NCI-H2196 (cell line): ENCODE results near the gene MYL3.
"Not testable (repeated sequence)": the region's sequence is repeated elsewhere in the genome, so short reads cannot be mapped to it uniquely, and the experiment has no call there.

Source experiments
- DNase-seq: peaks from one replicate; lab custom pipeline; 2025; ENCODE audit not compliant: unreplicated experiment; lab: John Stamatoyannopoulos, UW

MYL3 gene

DNA sequence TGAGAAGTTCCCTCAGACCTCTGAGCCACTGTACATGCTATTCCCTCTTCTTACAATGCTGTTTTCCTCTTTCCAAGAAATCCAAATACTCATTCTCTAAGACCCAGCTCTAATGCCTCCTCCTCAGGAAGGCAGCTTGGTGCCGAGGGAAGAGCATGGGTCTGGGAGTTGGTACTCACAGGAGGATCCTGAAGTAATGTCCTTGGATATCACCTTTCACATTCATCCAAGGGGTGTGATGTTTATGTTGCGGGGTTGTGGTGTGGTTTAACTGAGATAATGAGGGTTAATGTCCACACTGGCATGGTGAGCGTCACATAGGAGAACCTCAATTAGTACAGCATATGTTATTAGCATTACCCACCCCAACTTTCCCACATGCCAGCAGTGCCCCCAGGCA lies 31.9 kb downstream of the MYL3 start:
- DNase-seq: no peak

DNA sequence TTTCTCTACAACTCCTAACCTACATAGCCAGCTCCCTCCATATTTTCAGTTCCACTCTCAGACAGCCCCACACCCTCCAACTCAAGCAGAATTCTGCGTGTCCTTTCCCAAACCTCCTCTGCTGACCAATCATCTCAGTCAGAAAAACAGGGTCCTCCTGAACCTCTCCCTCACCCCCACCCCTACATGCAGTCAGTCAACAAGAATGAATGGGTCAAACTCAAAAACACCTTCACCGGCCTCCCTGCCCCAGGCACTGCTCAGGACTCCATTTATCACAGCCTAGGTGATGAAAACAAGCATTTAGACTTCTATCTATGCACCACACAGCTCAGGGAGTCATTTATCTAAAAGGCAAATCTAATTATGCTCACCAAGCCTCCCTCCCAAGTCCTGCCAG lies 32.4 kb downstream of the MYL3 start:
- no peak for DNase-seq

DNA sequence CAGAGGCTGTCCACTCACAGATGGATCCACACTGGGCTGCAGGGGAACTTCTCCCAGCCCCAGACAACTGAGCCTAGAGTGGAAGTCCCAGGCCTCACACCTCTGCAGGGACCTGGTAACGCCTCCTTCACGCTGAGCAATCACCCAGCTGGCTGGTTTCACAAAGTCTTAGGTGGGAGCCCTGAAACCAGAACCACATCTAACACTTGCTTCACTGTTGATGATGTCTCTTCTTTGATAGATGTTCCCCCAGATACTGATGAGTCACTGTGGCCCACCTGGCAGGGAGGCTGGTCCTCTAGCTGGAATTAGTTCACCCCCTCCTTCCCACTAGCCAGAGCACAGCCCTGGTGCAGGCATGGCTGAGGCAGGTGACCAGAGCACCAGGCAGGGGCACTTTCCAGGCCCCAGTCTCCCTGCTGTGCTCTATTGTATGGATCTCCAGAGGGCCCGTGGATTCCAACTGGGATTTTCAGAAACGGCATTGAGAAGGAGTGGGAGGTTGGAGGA lies 33.5 kb downstream of the MYL3 start:
- no peak for DNase-seq

DNA sequence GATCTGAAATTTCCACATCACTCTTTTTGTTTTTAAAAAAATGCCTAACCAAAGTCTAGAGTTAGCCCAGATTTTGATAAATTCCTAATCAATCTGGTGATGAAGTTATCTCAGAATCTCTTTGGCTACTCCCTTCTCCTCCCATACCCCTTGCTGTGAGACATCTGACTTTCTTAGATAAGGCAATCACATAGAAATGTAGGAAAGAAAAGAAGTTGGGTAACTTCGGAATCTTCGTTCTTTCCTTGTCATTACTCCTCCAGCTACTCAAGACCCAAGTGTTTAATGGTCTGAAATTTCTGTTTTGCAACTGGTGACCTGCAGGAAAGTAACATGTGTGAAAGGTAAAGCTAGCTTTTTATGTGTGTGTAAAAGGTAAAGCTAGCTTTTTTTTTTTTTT lies 37.8 kb downstream of the MYL3 start:
- no peak for DNase-seq

DNA sequence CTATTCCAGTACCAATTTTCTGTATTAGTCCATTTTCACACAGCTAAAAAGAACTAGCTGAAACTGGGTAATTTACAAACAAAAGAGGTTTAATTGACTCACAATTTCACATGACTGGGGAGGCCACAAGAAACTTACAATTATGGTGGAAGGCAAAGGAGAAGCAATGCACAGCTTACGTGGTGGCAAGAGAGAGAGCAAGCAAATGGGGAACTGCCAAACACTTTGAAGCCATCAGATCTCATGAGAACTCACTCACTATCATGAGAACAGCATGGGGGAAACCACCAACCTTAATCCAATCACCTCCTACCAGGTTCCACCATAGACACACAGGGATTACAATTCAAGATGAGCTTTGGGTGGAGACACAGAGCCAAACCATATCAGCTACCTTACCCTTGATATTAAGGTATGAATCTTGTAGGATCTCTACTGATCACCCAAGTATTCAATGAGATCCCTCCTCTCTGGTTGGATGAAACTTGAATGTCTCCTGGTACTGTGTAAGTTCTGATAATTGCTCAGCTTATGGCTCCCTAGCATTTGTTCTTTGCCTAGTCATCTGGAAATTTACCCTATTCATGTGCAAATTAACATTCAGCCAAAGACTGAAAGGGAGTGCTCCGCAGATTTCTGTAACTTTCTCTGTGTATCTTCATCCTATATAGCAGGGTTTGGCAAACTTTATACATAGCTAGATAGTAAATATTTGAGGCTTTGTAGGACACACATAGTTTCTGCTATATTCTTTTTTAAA lies 38.9 kb downstream of the MYL3 start:
- no peak for DNase-seq

DNA sequence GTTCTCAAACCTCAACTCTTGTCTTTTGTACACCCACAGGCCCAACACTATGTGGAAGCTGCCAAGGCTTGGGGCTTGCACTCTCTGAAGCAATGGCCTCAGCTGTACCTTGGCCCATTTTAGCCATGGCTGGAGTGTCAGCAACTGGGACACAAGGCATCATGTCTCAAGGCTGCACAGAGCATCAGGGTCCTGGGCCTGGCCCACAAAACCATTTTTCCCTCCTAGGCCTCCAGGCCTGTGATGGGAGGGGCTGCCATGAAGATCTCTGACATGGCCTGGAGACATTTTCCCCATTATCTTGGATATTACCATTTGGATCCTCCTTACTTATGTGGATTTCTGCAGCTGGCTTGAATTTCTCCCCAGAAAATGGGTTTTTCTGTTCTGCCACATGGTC lies 39.9 kb downstream of the MYL3 start:
- not testable (repeated sequence) for DNase-seq

DNA sequence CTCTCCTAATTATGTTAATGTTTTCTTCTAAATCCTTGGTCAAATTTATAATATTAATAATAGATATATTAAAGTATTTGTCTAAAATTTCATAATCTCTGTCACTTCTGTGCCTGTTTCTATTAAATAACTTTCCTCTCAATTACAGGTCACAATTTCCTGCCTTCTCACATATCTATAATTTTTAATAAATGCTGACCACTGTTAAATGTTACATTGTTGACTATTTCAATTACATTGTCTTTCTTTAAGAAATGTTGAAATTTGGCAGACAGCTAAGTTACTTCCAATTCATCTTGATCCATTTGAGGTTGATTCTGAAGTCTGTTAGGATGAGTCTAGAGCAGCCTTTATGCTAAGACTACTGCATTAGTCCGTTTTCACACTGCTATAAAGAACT lies 41.7 kb downstream of the MYL3 start:
- DNase-seq: no peak

DNA sequence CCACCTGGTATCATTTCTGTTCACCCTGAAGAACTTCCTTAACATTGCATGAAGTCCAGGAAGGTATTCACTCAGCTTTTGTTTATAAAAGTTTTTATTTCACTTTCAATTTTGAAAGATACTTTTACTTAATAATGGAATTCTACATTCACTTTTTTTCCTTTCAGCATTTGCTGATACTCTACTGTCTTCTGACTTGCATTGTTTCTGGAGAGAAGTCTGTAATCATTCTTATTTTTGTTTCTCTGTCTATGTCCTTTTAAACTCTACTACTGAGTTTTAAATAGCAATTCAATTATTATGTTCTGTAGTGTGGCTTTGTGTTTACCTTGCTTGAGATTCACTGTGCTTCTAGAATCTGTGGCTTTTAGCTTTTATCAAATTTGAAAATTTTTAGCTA lies 42.4 kb downstream of the MYL3 start:
- DNase-seq: no peak

DNA sequence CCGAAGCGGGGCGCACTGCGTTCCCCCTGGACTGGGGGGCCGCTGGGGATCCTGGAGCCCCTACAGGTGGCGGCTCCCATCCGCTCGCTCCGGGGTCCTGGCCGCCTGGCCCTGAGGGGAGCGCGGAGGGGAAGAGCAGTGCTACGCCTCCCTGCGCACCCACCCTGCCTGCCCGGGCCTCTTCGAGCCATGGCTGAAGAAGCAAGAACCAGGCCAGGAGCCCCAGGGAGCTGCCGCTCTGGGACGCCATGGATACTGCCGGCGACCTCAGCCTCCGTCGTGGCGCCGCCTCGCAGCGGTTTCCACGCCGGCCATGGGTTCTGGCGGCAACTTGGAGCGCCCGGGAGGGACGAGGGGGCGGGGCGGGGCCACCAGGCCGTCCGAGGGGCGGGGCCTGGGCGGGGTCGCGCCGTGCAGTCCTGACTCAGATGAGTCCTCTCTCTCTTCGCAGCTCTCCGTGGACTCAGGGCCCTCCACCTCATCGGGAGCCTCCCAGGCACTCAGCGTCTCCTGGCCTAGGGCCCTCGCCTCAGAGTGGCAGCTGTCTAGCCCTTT lies 50.9 kb downstream of the MYL3 start:
- no peak for DNase-seq

DNA sequence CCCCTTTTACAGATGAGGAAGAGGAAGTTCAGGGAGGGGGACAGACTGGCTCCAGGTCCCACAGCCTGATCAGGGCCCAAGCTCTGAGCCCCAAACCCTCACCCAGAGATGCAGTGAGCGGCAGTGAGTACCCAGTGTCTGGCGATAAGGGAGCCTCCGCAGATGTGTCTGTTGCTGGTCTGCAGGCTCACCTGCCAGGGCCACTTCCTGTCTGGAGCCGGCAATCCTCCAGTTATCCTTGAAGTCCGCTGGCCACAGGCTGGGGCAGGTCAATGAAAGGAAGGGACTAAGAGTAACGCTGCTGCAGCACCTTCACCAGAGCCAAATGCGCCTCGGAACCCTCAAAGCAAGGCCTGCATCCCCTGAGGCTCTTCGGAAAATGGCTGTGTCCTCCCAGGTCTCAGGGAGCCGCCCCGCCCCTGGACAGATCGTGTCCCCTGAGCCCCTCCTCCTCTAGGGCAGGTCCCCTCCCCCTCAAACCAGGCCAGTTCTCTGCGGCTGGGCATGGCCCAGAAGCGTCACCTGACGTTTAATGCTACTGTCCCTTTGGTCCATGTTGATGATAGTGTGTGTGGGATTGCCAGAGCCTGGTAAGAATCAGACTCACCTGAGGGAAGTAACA lies 51.5 kb downstream of the MYL3 start:
- DNase-seq: no peak

DNA sequence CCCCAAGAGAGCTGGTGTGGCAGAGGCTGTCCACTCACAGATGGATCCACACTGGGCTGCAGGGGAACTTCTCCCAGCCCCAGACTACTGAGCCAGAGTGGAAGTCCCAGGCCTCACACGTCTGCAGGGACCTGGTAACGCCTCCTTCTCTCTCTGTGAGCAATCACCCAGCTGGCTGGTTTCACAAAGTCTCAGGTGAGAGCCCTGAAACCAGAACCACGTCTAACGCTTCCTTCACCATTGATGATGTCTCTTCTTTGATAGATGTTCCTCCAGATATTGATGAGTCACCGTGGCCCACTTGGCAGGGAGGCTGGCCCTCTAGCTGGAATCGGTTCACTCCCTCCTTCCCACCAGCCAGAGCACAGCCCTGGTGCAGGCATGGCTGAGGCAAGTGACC lies 54.5 kb downstream of the MYL3 start:
- not testable (repeated sequence) for DNase-seq
